ENCODE measurements around the gene NPB.

NPB gene

GRCh38 chr17:81869221-81870130, 32.6 kb upstream of the NPB start:
- DNase-seq (ENCODE audit: low read depth): no peak

GRCh38 chr17:81870131-81870980, 31.7 kb upstream of the NPB start:
- no peak for DNase-seq (ENCODE audit: low read depth)

GRCh38 chr17:81870981-81871386, 31.1 kb upstream of the NPB start, which contains the start of gene ARHGDIA:
ARHGDIA (minus strand) TSS chr17:81871337; CDS start chr17:81869930, 1,407 bp downstream.
- no peak for DNase-seq (ENCODE audit: low read depth)

GRCh38 chr17:81871387-81872230, 30.4 kb upstream of the NPB start:
- DNase-seq (ENCODE audit: low read depth): peak; percentile 77

- no peak for DNase-seq (ENCODE audit: low read depth)
These were observed 24.5 kb upstream of the NPB start for GRCh38 chr17:81877569-81877968.

GRCh38 chr17:81878294-81878693, 23.7 kb upstream of the NPB start:
- DNase-seq (ENCODE audit: low read depth): no peak

GRCh38 chr17:81879121-81879520, 22.9 kb upstream of the NPB start:
- no peak for DNase-seq (ENCODE audit: low read depth)

- DNase-seq (ENCODE audit: low read depth): no peak
These were observed 17.5 kb upstream of the NPB start for GRCh38 chr17:81884520-81884919.

- no peak for DNase-seq (ENCODE audit: low read depth)
These were observed 17.1 kb upstream of the NPB start for GRCh38 chr17:81884968-81885367.

GRCh38 chr17:81885454-81885853, 16.6 kb upstream of the NPB start:
- no peak for DNase-seq (ENCODE audit: low read depth)

- DNase-seq (ENCODE audit: low read depth): no peak
These were observed 16.0 kb upstream of the NPB start for GRCh38 chr17:81885869-81886548.

GRCh38 chr17:81888105-81888987, 13.7 kb upstream of the NPB start:
- DNase-seq (ENCODE audit: low read depth): no peak

GRCh38 chr17:81888988-81889595, 12.9 kb upstream of the NPB start:
- DNase-seq (ENCODE audit: low read depth): no peak

GRCh38 chr17:81889602-81890001, 12.4 kb upstream of the NPB start:
- no peak for DNase-seq (ENCODE audit: low read depth)

- no peak for DNase-seq (ENCODE audit: low read depth)
These were observed 11.4 kb upstream of the NPB start for GRCh38 chr17:81890447-81891302.

GRCh38 chr17:81891303-81891552, 10.8 kb upstream of the NPB start:
- DNase-seq (ENCODE audit: low read depth): no peak

- no peak for DNase-seq (ENCODE audit: low read depth)
These were observed 6.6 kb upstream of the NPB start for GRCh38 chr17:81895400-81895799.

- DNase-seq (ENCODE audit: low read depth): peak; percentile 67
These were observed 3.8 kb upstream of the NPB start for GRCh38 chr17:81898029-81898866.
